ENCODE results near the gene KCNG2.

- TF ChIP-seq CTCF (IDR thresholded peaks at IDR 0.05), result no peak
- TF ChIP-seq POLR2A (IDR thresholded peaks at IDR 0.05), result no peak
These were observed 137.4 kb downstream of the KCNG2 start for GRCh38 chr18:79935098-79935480.

All from tibial nerve (tissue), 3 donors.